ENCODE measurements around the gene PCCA. TPM values are rescaled to one million over a fixed set of nuclear protein-coding genes. Genes with fewer than 3 reads are reported as not detected.

The PCCA gene
- total RNA-seq, 3 donors from 2014 or later = 46.6 to 69.8 (median 64.7) TPM

- intact Hi-C loops (cut with DNase I; ENCODE audit: low total_unique reads) = no loop called here
- DNase-seq (ENCODE audit: low spot score in 2 of 2) = peak in 1 of 2 donors; percentile 61
- Histone ChIP-seq H3K27ac (no peak overlapping the region), H3K9me3 (no peaks in the 10 kb centered on the region), H3K4me3 (no peak overlapping the region), H3K36me3 (no peaks in the 10 kb centered on the region), H3K27me3 (no peaks in the 10 kb centered on the region), H3K4me1 (no peaks in the 10 kb centered on the region)
- no peak for TF ChIP-seq POLR2AphosphoS5 (IDR thresholded peaks at IDR 0.05)
- TF ChIP-seq CTCF (IDR thresholded peaks at IDR 0.05) = no peak
- TF ChIP-seq POLR2A (IDR thresholded peaks at IDR 0.05) = no peak
Measured at GRCh38 chr13:100533588-100534041, 444.7 kb downstream of the PCCA start.

GRCh38 chr13:100534147-100534843, 445.4 kb downstream of the PCCA start:
- no peaks in the 10 kb centered on the region for H3K36me3 ChIP-seq
- DNase-seq (ENCODE audit: low spot score in 2 of 2) = no peak
- intact Hi-C loops (cut with DNase I; ENCODE audit: low total_unique reads) = no loop called here

GRCh38 chr13:100534911-100535310, 446.0 kb downstream of the PCCA start:
- intact Hi-C loops (cut with DNase I; ENCODE audit: low total_unique reads) = no loop called here
- H3K4me3 ChIP-seq = no peak overlapping the region
- H3K36me3 ChIP-seq = no peaks in the 10 kb centered on the region
- TF ChIP-seq CTCF (IDR thresholded peaks at IDR 0.05) (no peak), POLR2A (IDR thresholded peaks at IDR 0.05) (no peak), POLR2AphosphoS5 (IDR thresholded peaks at IDR 0.05) (no peak)
- H3K27ac ChIP-seq = no peak overlapping the region
- no peaks in the 10 kb centered on the region for H3K27me3 ChIP-seq
- H3K9me3 ChIP-seq = no peaks in the 10 kb centered on the region
- DNase-seq (ENCODE audit: low spot score in 2 of 2) = no peak
- no peaks in the 10 kb centered on the region for H3K4me1 ChIP-seq

More at GRCh38 chr13:100534147-100534843, 445.4 kb downstream of the PCCA start:
- Histone ChIP-seq H3K4me1 (no peaks in the 10 kb centered on the region), H3K27ac (no peak overlapping the region), H3K9me3 (no peaks in the 10 kb centered on the region), H3K4me3 (no peak overlapping the region), H3K27me3 (no peaks in the 10 kb centered on the region)
- TF ChIP-seq POLR2A (IDR thresholded peaks at IDR 0.05) (no peak), CTCF (IDR thresholded peaks at IDR 0.05) (no peak), POLR2AphosphoS5 (IDR thresholded peaks at IDR 0.05) (no peak)

GRCh38 chr13:100535426-100536135, 446.7 kb downstream of the PCCA start:
- Histone ChIP-seq H3K36me3 (no peaks in the 10 kb centered on the region), H3K4me3 (no peak overlapping the region), H3K9me3 (no peaks in the 10 kb centered on the region), H3K27me3 (no peaks in the 10 kb centered on the region), H3K4me1 (no peaks in the 10 kb centered on the region), H3K27ac (no peak overlapping the region)
- TF ChIP-seq POLR2A (IDR thresholded peaks at IDR 0.05) = no peak
- no peak for TF ChIP-seq POLR2AphosphoS5 (IDR thresholded peaks at IDR 0.05)
- no peak for TF ChIP-seq CTCF (IDR thresholded peaks at IDR 0.05)
- no peak for DNase-seq (ENCODE audit: low spot score in 2 of 2)
- intact Hi-C loops (cut with DNase I; ENCODE audit: low total_unique reads) = no loop called here

- no peaks in the 10 kb centered on the region for H3K4me1 ChIP-seq
Measured at GRCh38 chr13:100536643-100537180, 447.8 kb downstream of the PCCA start.

More at GRCh38 chr13:100536643-100537180, 447.8 kb downstream of the PCCA start:
- intact Hi-C loops (cut with DNase I; ENCODE audit: low total_unique reads) = no loop called here
- DNase-seq (ENCODE audit: low spot score in 2 of 2) = no peak
- Histone ChIP-seq H3K9me3 (no peaks in the 10 kb centered on the region), H3K4me3 (no peak overlapping the region), H3K27me3 (no peaks in the 10 kb centered on the region), H3K36me3 (no peaks in the 10 kb centered on the region), H3K27ac (no peak overlapping the region)
- TF ChIP-seq POLR2AphosphoS5 (IDR thresholded peaks at IDR 0.05) = no peak
- no peak for TF ChIP-seq POLR2A (IDR thresholded peaks at IDR 0.05)
- TF ChIP-seq CTCF (IDR thresholded peaks at IDR 0.05) = no peak

Data from breast epithelium (tissue), 4 donors.